Gastroesophageal sphincter (tissue), 3 donors: Measurements from ENCODE around the gene PRG3.

Experiments used
- POLR2A ChIP-seq, 2 donors: fragments of 450-650 bp; IDR thresholded peaks; one replicate each; pipeline ENCODE4 v1.6.1; 2017; ENCODE audit warnings: antibody characterized with exemption in 2 of 2, mild to moderate bottlenecking in 2 of 2, moderate library complexity in 1 of 2
- POLR2AphosphoS5 ChIP-seq: sonication (generic); formaldehyde crosslinking; IDR thresholded peaks from one replicate; pipeline ENCODE4 v1.6.1; 2017; ENCODE audit warnings: antibody characterized with exemption
- TF ChIP-seq, protein P1 (sequence below), 4 experiments: fragments of 200-600 bp in 2 of 4; fragments of 450-650 bp in 2 of 4; sonication (generic) in 1 of 4; IDR thresholded peaks; one replicate each; pipeline ENCODE4 v1.5.1; 2017 to 2019; ENCODE audit warnings: antibody characterized with exemption in 4 of 4, mild to moderate bottlenecking in 2 of 4, moderate library complexity in 2 of 4

DNA sequence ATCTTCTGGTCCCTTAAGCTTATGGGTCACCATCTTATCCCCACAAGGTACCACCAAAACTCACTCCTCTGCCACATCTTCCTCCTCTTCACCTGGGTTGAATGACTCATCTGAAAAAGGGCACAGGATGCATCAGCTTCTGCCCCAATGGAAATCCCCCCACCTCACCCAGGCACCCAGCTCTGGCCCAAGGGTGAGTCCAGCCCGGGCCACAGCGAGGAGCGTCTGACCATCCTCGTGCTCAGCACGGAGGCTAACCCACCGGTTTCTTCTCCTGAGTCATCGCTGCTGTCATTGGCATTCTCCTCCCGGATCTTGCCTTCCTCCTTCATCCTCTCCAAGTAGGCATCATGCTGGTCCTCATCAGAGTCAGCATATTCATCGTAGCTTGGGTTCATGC lies 50.9 kb downstream of the PRG3 start:
- TF ChIP-seq, protein P1, sequence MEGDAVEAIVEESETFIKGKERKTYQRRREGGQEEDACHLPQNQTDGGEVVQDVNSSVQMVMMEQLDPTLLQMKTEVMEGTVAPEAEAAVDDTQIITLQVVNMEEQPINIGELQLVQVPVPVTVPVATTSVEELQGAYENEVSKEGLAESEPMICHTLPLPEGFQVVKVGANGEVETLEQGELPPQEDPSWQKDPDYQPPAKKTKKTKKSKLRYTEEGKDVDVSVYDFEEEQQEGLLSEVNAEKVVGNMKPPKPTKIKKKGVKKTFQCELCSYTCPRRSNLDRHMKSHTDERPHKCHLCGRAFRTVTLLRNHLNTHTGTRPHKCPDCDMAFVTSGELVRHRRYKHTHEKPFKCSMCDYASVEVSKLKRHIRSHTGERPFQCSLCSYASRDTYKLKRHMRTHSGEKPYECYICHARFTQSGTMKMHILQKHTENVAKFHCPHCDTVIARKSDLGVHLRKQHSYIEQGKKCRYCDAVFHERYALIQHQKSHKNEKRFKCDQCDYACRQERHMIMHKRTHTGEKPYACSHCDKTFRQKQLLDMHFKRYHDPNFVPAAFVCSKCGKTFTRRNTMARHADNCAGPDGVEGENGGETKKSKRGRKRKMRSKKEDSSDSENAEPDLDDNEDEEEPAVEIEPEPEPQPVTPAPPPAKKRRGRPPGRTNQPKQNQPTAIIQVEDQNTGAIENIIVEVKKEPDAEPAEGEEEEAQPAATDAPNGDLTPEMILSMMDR (IDR thresholded peaks at IDR 0.05): no peak
- TF ChIP-seq POLR2AphosphoS5: no peak
- no peak for TF ChIP-seq POLR2A (IDR thresholded peaks at IDR 0.05)
